A549 (cell line): ENCODE measurements around the gene DDIT4L. TPM values are rescaled to one million over a fixed set of nuclear protein-coding genes. Genes with fewer than 3 reads are reported as not detected.

Experiments
- ATAC-seq, 2 experiments: fragments of 200-7000 bp in 1 of 2; fragments of >200 bp in 1 of 2; cut with Nextera tagmentation in 1 of 2; cut with Tn5 transposase in 1 of 2; 3 replicates each; pipeline versions ENCODE4 v1.8.0 to v1.9.1; 2018 to 2020; ENCODE audit warnings: mild to moderate bottlenecking in 1 of 2, moderate library complexity in 1 of 2
- CTCF ChIA-PET: fragments of 300-600 bp; sonication (Branson Sonifier 250); formaldehyde crosslinking; extraction: SDS; loops from one replicate; lab custom pipeline; 2021; ENCODE audit warnings: antibody characterized with exemption, inconsistent platforms; lab: Yijun Ruan, JAX
- POLR2A ChIA-PET: fragments of 350-600 bp; formaldehyde crosslinking; extraction: SDS; loops from one replicate; lab custom pipeline; 2021; ENCODE audit warnings: antibody characterized with exemption, inconsistent platforms; lab: Yijun Ruan, JAX
- DNase-seq, 2 experiments: peaks; one replicate each; pipeline versions ENCODE4 v3.0.0 to v3.0.0-alpha.2; 2011 to 2016; ENCODE audit warnings: low read depth in 1 of 2, low spot score in 1 of 2
- FAIRE-seq: peaks from 2 replicates; lab custom pipeline; 2011; peaks lifted over from hg19 to GRCh38; lab: Jason Lieb, UNC
- H3K27ac ChIP-seq, 2 experiments: fragments of >200 bp; sonication (Bioruptor Twin); formaldehyde crosslinking; 3 replicates each; pipeline ENCODE4 v1.5.1; 2016 to 2017
- H3K4me1 ChIP-seq: fragments of >200 bp; sonication (Bioruptor Twin); formaldehyde crosslinking; 3 replicates; pipeline ENCODE4 v1.6.1; 2016
- H3K4me2 ChIP-seq: fragments of >200 bp; sonication (Bioruptor Twin); formaldehyde crosslinking; 3 replicates; pipeline ENCODE4 v1.6.1; 2016
- H3K4me3 ChIP-seq: fragments of >200 bp; sonication (Bioruptor Twin); formaldehyde crosslinking; 3 replicates; pipeline ENCODE4 v1.5.1; 2016
- H3K9me3 ChIP-seq: fragments of >200 bp; sonication (Bioruptor Twin); formaldehyde crosslinking; 3 replicates; pipeline ENCODE4 v1.6.1; 2016
- BHLHE40 ChIP-seq: IDR thresholded peaks from 2 replicates; pipeline ENCODE4 v1.6.1; 2012; ENCODE audit warnings: low read depth, low read length, inconsistent platforms
- CHD4 ChIP-seq: fragments of 200-600 bp; sonication (generic); IDR thresholded peaks from 2 replicates; pipeline ENCODE4 v1.6.1; 2016; ENCODE audit warnings: antibody characterized with exemption, mild to moderate bottlenecking, borderline replicate concordance
- CTCF ChIP-seq: fragments of >200 bp; sonication (Bioruptor Twin); formaldehyde crosslinking; IDR thresholded peaks from 3 replicates; pipeline ENCODE4 v1.5.1; 2016
- EHMT2 ChIP-seq: fragments of 200-600 bp; sonication (generic); IDR thresholded peaks from 2 replicates; pipeline ENCODE4 v1.6.1; 2016; ENCODE audit warnings: antibody characterized with exemption, low read depth, mild to moderate bottlenecking, moderate library complexity
- FOSB ChIP-seq: fragments of 250-450 bp; sonication (Bioruptor Pico); IDR thresholded peaks from 2 replicates; pipeline ENCODE4 v1.5.0; 2020; ENCODE audit warnings: mild to moderate bottlenecking, moderate library complexity
- FOXS1 ChIP-seq: fragments of 250-450 bp; sonication (Bioruptor Pico); IDR thresholded peaks from 2 replicates; pipeline ENCODE4 v1.5.0; 2020; ENCODE audit warnings: mild to moderate bottlenecking, moderate library complexity
- HDAC2 ChIP-seq: fragments of 200-600 bp; sonication (generic); IDR thresholded peaks from 2 replicates; pipeline ENCODE4 v1.6.1; 2016
- HEYL ChIP-seq: fragments of 250-450 bp; sonication (Bioruptor Pico); IDR thresholded peaks from 2 replicates; pipeline ENCODE4 v1.8.0; 2021; ENCODE audit warnings: mild to moderate bottlenecking, moderate library complexity
- HOXB5 ChIP-seq: fragments of 250-450 bp; sonication (Bioruptor Pico); IDR thresholded peaks from 2 replicates; pipeline ENCODE4 v1.5.0; 2020; ENCODE audit warnings: mild to moderate bottlenecking, moderate library complexity
- JUNB ChIP-seq: fragments of >200 bp; sonication (Bioruptor Twin); formaldehyde crosslinking; IDR thresholded peaks from 2 replicates; pipeline ENCODE4 v1.6.1; 2016
- KDM5A ChIP-seq: fragments of 200-600 bp; sonication (generic); IDR thresholded peaks from 2 replicates; pipeline ENCODE4 v1.6.1; 2016; ENCODE audit warnings: antibody characterized with exemption, mild to moderate bottlenecking
- MAZ ChIP-seq: fragments of 150-350 bp; IDR thresholded peaks from 2 replicates; pipeline ENCODE4 v1.6.1; 2014; ENCODE audit warnings: antibody characterized with exemption, low read depth, low read length, borderline replicate concordance
- NFE2L2 ChIP-seq: fragments of 150-350 bp; conservative IDR thresholded peaks from 2 replicates; pipeline ENCODE4 v1.6.1; 2014; ENCODE audit warnings: low read length
- NPAS2 ChIP-seq: fragments of 250-450 bp; sonication (Bioruptor Pico); IDR thresholded peaks from 2 replicates; pipeline ENCODE4 v1.8.0; 2022; ENCODE audit warnings: mild to moderate bottlenecking, moderate library complexity, borderline replicate concordance
- POLR2A ChIP-seq: IDR thresholded peaks from 2 replicates; pipeline ENCODE4 v1.6.1; 2012; ENCODE audit warnings: mild to moderate bottlenecking, low read length
- ZNF302 ChIP-seq: fragments of 250-450 bp; sonication (Bioruptor Pico); IDR thresholded peaks from 2 replicates; pipeline ENCODE4 v1.9.0; 2021; ENCODE audit warnings: inconsistent platforms, mild to moderate bottlenecking, moderate library complexity
- WGBS: methylation state at CpG from one replicate; pipeline ENCODE4 v1.1.6; 2017; ENCODE audit errors: missing lambda C conversion rate; 5-methylcytosine and 5-hydroxymethylcytosine counted together
- polyA plus RNA-seq, 4 experiments: library from polyadenylated mRNA; depleted of rRNA in 3 of 4; stranded (reverse); fragments of >200 nt; fragmentation: RNase III in 1 of 4; extraction: RNeasy Plus Mini Kit Qiagen cat#74134 plus additional on column Dnase treatment in 1 of 4; gene quantifications; 2 replicates in 3 of 4; 3 replicates in 1 of 4; pipeline ENCODE4 v1.2.3, GENCODE V29; 2011 to 2017
- TF ChIP-seq, protein P1 (sequence below): IDR thresholded peaks from 2 replicates; pipeline ENCODE4 v1.6.1; 2012; ENCODE audit warnings: low read depth, borderline replicate concordance
- TF ChIP-seq, protein P2 (sequence below): fragments of 250-450 bp; sonication (Bioruptor Pico); IDR thresholded peaks from 2 replicates; pipeline ENCODE4 v1.5.0; 2021; ENCODE audit warnings: mild to moderate bottlenecking, moderate library complexity, borderline replicate concordance
- TF ChIP-seq, protein P3 (sequence below): fragments of 150-350 bp; IDR thresholded peaks from 2 replicates; pipeline ENCODE4 v1.6.1; 2014; ENCODE audit warnings: low read depth, mild to moderate bottlenecking, low read length
- TF ChIP-seq, protein P4 (sequence below): fragments of >200 bp; sonication (Bioruptor Twin); formaldehyde crosslinking; IDR thresholded peaks from 3 replicates; pipeline ENCODE4 v1.6.1; 2016
- TF ChIP-seq, protein P5 (sequence below): fragments of 200-600 bp; sonication (generic); IDR thresholded peaks from 2 replicates; pipeline ENCODE4 v1.6.1; 2016; ENCODE audit warnings: antibody characterized with exemption, mild to moderate bottlenecking, moderate library complexity

The DDIT4L gene
- polyA plus RNA-seq, 2 of the 4 experiments (the other 2 are of a cell fraction), result 0.75 to 4.0 TPM

DNA sequence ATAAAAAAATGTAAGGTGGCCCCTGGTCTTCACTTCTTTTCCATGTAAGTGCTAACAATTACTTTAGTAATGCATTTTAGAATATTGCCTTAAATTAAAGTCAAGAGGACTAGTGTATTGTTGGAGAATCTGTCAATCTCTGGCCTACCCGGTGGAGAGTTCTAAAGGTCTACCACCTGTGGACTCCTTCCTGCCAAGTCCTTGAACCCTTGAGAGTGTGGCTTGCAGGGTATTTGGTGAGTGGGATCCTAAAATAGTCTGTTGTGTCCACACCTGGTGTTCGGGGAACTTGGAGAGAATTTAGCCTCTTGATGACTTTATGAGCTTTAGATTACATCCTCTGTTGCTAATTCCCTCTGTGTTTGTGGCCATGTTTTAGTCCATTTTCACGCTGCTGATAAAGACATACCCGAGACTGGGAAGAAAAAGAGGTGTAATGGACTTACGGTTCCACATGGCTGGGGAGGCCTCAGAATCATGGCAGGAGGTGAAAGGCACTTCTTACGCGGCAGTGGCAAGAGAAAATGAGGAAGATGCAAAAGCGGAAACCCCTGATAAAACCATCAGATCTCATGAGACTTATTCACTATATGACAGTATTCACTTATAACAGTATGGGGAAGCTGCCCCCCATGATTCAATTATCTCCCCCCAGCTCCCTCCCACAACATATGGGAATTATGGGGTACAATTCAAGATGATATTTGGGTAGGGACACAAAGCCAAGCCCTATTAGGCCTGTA lies 23.8 kb downstream of the DDIT4L start:
- 71% methylated on average over 8 of the region's 8 CpGs for WGBS
- CTCF ChIA-PET, result no interaction called here
- POLR2A ChIA-PET, result no interaction called here
- TF ChIP-seq POLR2A (no peak), JUNB (no peak), ZNF302 (CRISPR knock-in tag) (no peak), NFE2L2 (no peak), BHLHE40 (no peak), FOXS1 (CRISPR knock-in tag) (no peak), NPAS2 (CRISPR knock-in tag) (no peak), EHMT2 (no peak)
- TF ChIP-seq, protein P1, sequence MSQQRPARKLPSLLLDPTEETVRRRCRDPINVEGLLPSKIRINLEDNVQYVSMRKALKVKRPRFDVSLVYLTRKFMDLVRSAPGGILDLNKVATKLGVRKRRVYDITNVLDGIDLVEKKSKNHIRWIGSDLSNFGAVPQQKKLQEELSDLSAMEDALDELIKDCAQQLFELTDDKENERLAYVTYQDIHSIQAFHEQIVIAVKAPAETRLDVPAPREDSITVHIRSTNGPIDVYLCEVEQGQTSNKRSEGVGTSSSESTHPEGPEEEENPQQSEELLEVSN, result no peak
- TF ChIP-seq, protein P2, sequence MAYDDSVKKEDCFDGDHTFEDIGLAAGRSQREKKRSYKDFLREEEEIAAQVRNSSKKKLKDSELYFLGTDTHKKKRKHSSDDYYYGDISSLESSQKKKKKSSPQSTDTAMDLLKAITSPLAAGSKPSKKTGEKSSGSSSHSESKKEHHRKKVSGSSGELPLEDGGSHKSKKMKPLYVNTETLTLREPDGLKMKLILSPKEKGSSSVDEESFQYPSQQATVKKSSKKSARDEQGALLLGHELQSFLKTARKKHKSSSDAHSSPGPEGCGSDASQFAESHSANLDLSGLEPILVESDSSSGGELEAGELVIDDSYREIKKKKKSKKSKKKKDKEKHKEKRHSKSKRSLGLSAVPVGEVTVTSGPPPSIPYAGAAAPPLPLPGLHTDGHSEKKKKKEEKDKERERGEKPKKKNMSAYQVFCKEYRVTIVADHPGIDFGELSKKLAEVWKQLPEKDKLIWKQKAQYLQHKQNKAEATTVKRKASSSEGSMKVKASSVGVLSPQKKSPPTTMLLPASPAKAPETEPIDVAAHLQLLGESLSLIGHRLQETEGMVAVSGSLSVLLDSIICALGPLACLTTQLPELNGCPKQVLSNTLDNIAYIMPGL (CRISPR knock-in tag), result no peak
- DNase-seq (no peak), FAIRE-seq (no peak), ATAC-seq (no peak)
- H3K4me3 ChIP-seq, result no peak overlapping the region
- H3K4me2 ChIP-seq, result no peak overlapping the region
- no peak overlapping the region for H3K27ac ChIP-seq
- H3K4me1 ChIP-seq, result no peaks in the 10 kb centered on the region
- H3K9me3 ChIP-seq, result no peaks in the 10 kb centered on the region

GRCh38 chr4:100165809-100166208 lies 24.5 kb downstream of the DDIT4L start:
- Histone ChIP-seq H3K4me2 (no peak overlapping the region), H3K4me3 (no peak overlapping the region), H3K9me3 (no peaks in the 10 kb centered on the region), H3K27ac (no peak overlapping the region), H3K4me1 (no peaks in the 10 kb centered on the region)
- TF ChIP-seq NFE2L2, result no peak
- TF ChIP-seq HDAC2, result no peak
- no peak for TF ChIP-seq HOXB5
- no peak for TF ChIP-seq HEYL (CRISPR knock-in tag)
- TF ChIP-seq KDM5A, result no peak
- FAIRE-seq (no peak), ATAC-seq (no peak), DNase-seq (no peak)
- POLR2A ChIA-PET, result no interaction called here
- WGBS, result 29% methylated on average over 1 of the region's 1 CpG
- CTCF ChIA-PET, result no interaction called here

- FAIRE-seq (no peak), ATAC-seq (no peak), DNase-seq (no peak)
- POLR2A ChIA-PET, result no interaction called here
- CTCF ChIA-PET, result no interaction called here
- H3K4me3 ChIP-seq, result no peak overlapping the region
- no peak overlapping the region for H3K27ac ChIP-seq
- H3K4me1 ChIP-seq, result no peaks in the 10 kb centered on the region
- no peak overlapping the region for H3K4me2 ChIP-seq
- 51% methylated on average over 6 of the region's 6 CpGs for WGBS
- no peaks in the 10 kb centered on the region for H3K9me3 ChIP-seq
- TF ChIP-seq MAZ (no peak), CHD4 (no peak), FOXS1 (CRISPR knock-in tag) (no peak), FOSB (CRISPR knock-in tag) (no peak), CTCF (no peak)
- TF ChIP-seq, protein P3, sequence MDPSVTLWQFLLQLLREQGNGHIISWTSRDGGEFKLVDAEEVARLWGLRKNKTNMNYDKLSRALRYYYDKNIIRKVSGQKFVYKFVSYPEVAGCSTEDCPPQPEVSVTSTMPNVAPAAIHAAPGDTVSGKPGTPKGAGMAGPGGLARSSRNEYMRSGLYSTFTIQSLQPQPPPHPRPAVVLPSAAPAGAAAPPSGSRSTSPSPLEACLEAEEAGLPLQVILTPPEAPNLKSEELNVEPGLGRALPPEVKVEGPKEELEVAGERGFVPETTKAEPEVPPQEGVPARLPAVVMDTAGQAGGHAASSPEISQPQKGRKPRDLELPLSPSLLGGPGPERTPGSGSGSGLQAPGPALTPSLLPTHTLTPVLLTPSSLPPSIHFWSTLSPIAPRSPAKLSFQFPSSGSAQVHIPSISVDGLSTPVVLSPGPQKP, result no peak
- TF ChIP-seq, protein P4, sequence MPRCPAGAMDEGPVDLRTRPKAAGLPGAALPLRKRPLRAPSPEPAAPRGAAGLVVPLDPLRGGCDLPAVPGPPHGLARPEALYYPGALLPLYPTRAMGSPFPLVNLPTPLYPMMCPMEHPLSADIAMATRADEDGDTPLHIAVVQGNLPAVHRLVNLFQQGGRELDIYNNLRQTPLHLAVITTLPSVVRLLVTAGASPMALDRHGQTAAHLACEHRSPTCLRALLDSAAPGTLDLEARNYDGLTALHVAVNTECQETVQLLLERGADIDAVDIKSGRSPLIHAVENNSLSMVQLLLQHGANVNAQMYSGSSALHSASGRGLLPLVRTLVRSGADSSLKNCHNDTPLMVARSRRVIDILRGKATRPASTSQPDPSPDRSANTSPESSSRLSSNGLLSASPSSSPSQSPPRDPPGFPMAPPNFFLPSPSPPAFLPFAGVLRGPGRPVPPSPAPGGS, result no peak
- TF ChIP-seq, protein P5, sequence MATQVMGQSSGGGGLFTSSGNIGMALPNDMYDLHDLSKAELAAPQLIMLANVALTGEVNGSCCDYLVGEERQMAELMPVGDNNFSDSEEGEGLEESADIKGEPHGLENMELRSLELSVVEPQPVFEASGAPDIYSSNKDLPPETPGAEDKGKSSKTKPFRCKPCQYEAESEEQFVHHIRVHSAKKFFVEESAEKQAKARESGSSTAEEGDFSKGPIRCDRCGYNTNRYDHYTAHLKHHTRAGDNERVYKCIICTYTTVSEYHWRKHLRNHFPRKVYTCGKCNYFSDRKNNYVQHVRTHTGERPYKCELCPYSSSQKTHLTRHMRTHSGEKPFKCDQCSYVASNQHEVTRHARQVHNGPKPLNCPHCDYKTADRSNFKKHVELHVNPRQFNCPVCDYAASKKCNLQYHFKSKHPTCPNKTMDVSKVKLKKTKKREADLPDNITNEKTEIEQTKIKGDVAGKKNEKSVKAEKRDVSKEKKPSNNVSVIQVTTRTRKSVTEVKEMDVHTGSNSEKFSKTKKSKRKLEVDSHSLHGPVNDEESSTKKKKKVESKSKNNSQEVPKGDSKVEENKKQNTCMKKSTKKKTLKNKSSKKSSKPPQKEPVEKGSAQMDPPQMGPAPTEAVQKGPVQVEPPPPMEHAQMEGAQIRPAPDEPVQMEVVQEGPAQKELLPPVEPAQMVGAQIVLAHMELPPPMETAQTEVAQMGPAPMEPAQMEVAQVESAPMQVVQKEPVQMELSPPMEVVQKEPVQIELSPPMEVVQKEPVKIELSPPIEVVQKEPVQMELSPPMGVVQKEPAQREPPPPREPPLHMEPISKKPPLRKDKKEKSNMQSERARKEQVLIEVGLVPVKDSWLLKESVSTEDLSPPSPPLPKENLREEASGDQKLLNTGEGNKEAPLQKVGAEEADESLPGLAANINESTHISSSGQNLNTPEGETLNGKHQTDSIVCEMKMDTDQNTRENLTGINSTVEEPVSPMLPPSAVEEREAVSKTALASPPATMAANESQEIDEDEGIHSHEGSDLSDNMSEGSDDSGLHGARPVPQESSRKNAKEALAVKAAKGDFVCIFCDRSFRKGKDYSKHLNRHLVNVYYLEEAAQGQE, result no peak
Observed at GRCh38 chr4:100164808-100165760, 25.2 kb downstream of the DDIT4L start.
